A549 (cell line): ENCODE data around the gene FDX2. TPM values are rescaled to one million over a fixed set of nuclear protein-coding genes. Genes with fewer than 3 reads are reported as not detected.

Source experiments
- ATAC-seq, 2 experiments: fragments of 200-7000 bp in 1 of 2; fragments of >200 bp in 1 of 2; cut with Nextera tagmentation in 1 of 2; cut with Tn5 transposase in 1 of 2; 3 replicates each; pipeline versions ENCODE4 v1.8.0 to v1.9.1; 2018 to 2020; ENCODE audit warnings: mild to moderate bottlenecking in 1 of 2, moderate library complexity in 1 of 2
- CTCF ChIA-PET: fragments of 300-600 bp; sonication (Branson Sonifier 250); formaldehyde crosslinking; extraction: SDS; loops from one replicate; lab custom pipeline; 2021; ENCODE audit warnings: antibody characterized with exemption, inconsistent platforms; lab: Yijun Ruan, JAX
- POLR2A ChIA-PET: fragments of 350-600 bp; formaldehyde crosslinking; extraction: SDS; loops from one replicate; lab custom pipeline; 2021; ENCODE audit warnings: antibody characterized with exemption, inconsistent platforms; lab: Yijun Ruan, JAX
- DNase-seq, 2 experiments: peaks; one replicate each; pipeline versions ENCODE4 v3.0.0 to v3.0.0-alpha.2; 2011 to 2016; ENCODE audit warnings: low read depth in 1 of 2, low spot score in 1 of 2
- FAIRE-seq: peaks from 2 replicates; lab custom pipeline; 2011; peaks lifted over from hg19 to GRCh38; lab: Jason Lieb, UNC
- H3K27ac ChIP-seq, 2 experiments: fragments of >200 bp; sonication (Bioruptor Twin); formaldehyde crosslinking; 3 replicates each; pipeline ENCODE4 v1.5.1; 2016 to 2017
- H3K4me1 ChIP-seq: fragments of >200 bp; sonication (Bioruptor Twin); formaldehyde crosslinking; 3 replicates; pipeline ENCODE4 v1.6.1; 2016
- H3K4me2 ChIP-seq: fragments of >200 bp; sonication (Bioruptor Twin); formaldehyde crosslinking; 3 replicates; pipeline ENCODE4 v1.6.1; 2016
- H3K4me3 ChIP-seq: fragments of >200 bp; sonication (Bioruptor Twin); formaldehyde crosslinking; 3 replicates; pipeline ENCODE4 v1.5.1; 2016
- H3K9me3 ChIP-seq: fragments of >200 bp; sonication (Bioruptor Twin); formaldehyde crosslinking; 3 replicates; pipeline ENCODE4 v1.6.1; 2016
- ATOH8 ChIP-seq: fragments of 250-450 bp; sonication (Bioruptor Pico); IDR thresholded peaks from 2 replicates; pipeline ENCODE4 v1.5.0; 2020; ENCODE audit warnings: low read depth, mild to moderate bottlenecking, moderate library complexity
- BHLHE40 ChIP-seq: IDR thresholded peaks from 2 replicates; pipeline ENCODE4 v1.6.1; 2012; ENCODE audit warnings: low read depth, low read length, inconsistent platforms
- CEBPB ChIP-seq, 2 experiments: fragments of >200 bp in 1 of 2; sonication (Bioruptor Twin) in 1 of 2; formaldehyde crosslinking in 1 of 2; IDR thresholded peaks; 2 replicates each; pipeline ENCODE4 v1.6.1; 2012 to 2016
- CHD2 ChIP-seq: fragments of 150-350 bp; IDR thresholded peaks from 2 replicates; pipeline ENCODE4 v1.6.1; 2014; ENCODE audit warnings: low read length; ENCODE audit not compliant: partially characterized antibody
- CHD4 ChIP-seq: fragments of 200-600 bp; sonication (generic); IDR thresholded peaks from 2 replicates; pipeline ENCODE4 v1.6.1; 2016; ENCODE audit warnings: antibody characterized with exemption, mild to moderate bottlenecking, borderline replicate concordance
- CTCF ChIP-seq: fragments of >200 bp; sonication (Bioruptor Twin); formaldehyde crosslinking; IDR thresholded peaks from 3 replicates; pipeline ENCODE4 v1.5.1; 2016
- E2F6 ChIP-seq: IDR thresholded peaks from 2 replicates; pipeline ENCODE4 v1.6.1; 2012; ENCODE audit warnings: low read depth, borderline replicate concordance
- ESRRA ChIP-seq: fragments of 150-350 bp; IDR thresholded peaks from 2 replicates; pipeline ENCODE4 v1.6.1; 2014; ENCODE audit warnings: mild to moderate bottlenecking, low read length, borderline replicate concordance
- FOSL2 ChIP-seq, 2 experiments: fragments of 450-650 bp in 1 of 2; fragments of >200 bp in 1 of 2; sonication (Bioruptor Twin) in 1 of 2; formaldehyde crosslinking; IDR thresholded peaks; 2 replicates each; pipeline versions ENCODE4 v1.5.0 to v1.6.1; 2016 to 2020; ENCODE audit warnings: mild to moderate bottlenecking in 1 of 2, moderate library complexity in 1 of 2
- GATA3 ChIP-seq: IDR thresholded peaks from 2 replicates; pipeline ENCODE4 v1.6.1; 2012; ENCODE audit warnings: borderline replicate concordance
- HEYL ChIP-seq: fragments of 250-450 bp; sonication (Bioruptor Pico); IDR thresholded peaks from 2 replicates; pipeline ENCODE4 v1.8.0; 2021; ENCODE audit warnings: mild to moderate bottlenecking, moderate library complexity
- MAFK ChIP-seq: fragments of 450-650 bp; IDR thresholded peaks from 2 replicates; pipeline ENCODE4 v1.6.1; 2014; ENCODE audit not compliant: partially characterized antibody
- PHF8 ChIP-seq: fragments of 200-600 bp; sonication (generic); IDR thresholded peaks from 2 replicates; pipeline ENCODE4 v1.6.1; 2016; ENCODE audit warnings: low read depth, mild to moderate bottlenecking, antibody characterized with exemption, moderate library complexity, borderline replicate concordance
- RARB ChIP-seq: fragments of 250-450 bp; sonication (Bioruptor Pico); IDR thresholded peaks from 2 replicates; pipeline ENCODE4 v1.8.0; 2021; ENCODE audit warnings: mild to moderate bottlenecking, moderate library complexity
- RCOR1 ChIP-seq: fragments of 150-350 bp; IDR thresholded peaks from 2 replicates; pipeline ENCODE4 v1.6.1; 2014; ENCODE audit warnings: antibody characterized with exemption, low read length, low read depth
- REST ChIP-seq: fragments of 200-600 bp; sonication (generic); IDR thresholded peaks from 2 replicates; pipeline ENCODE4 v1.6.1; 2016; ENCODE audit warnings: antibody characterized with exemption, mild to moderate bottlenecking, moderate library complexity
- SREBF2 ChIP-seq: fragments of 450-650 bp; IDR thresholded peaks from 2 replicates; pipeline ENCODE4 v1.6.1; 2014; ENCODE audit warnings: mild to moderate bottlenecking, moderate library complexity
- ZSCAN20 ChIP-seq: fragments of 250-450 bp; sonication (Bioruptor Pico); IDR thresholded peaks from 2 replicates; pipeline ENCODE4 v1.8.0; 2022; ENCODE audit warnings: mild to moderate bottlenecking, moderate library complexity
- WGBS: methylation state at CpG from one replicate; pipeline ENCODE4 v1.1.6; 2017; ENCODE audit errors: missing lambda C conversion rate; 5-methylcytosine and 5-hydroxymethylcytosine counted together
- polyA plus RNA-seq, 4 experiments: library from polyadenylated mRNA; depleted of rRNA in 3 of 4; stranded (reverse); fragments of >200 nt; fragmentation: RNase III in 1 of 4; extraction: RNeasy Plus Mini Kit Qiagen cat#74134 plus additional on column Dnase treatment in 1 of 4; gene quantifications; 2 replicates in 3 of 4; 3 replicates in 1 of 4; pipeline ENCODE4 v1.2.3, GENCODE V29; 2011 to 2017

Gene FDX2
- polyA plus RNA-seq, 2 of the 4 experiments (the other 2 are of a cell fraction), result 9.9 to 23.5 TPM

- POLR2A ChIA-PET, result no interaction called here
- Histone ChIP-seq H3K27ac (no peak overlapping the region), H3K4me2 (no peak overlapping the region), H3K4me1 (no peaks in the 10 kb centered on the region), H3K4me3 (no peak overlapping the region), H3K9me3 (no peaks in the 10 kb centered on the region)
- WGBS, result 89% methylated on average over 9 of the region's 17 CpGs
- DNase-seq (no peak), ATAC-seq (no peak), FAIRE-seq (no peak)
- TF ChIP-seq MAFK, result no peak
- TF ChIP-seq RCOR1, result no peak
- no peak for TF ChIP-seq RARB (CRISPR knock-in tag)
- TF ChIP-seq E2F6, result no peak
- no peak for TF ChIP-seq ZSCAN20
- no peak for TF ChIP-seq PHF8
- TF ChIP-seq HEYL (CRISPR knock-in tag), result no peak
- TF ChIP-seq FOSL2 (IDR thresholded peaks at IDR 0.05), result no peak
- no peak for TF ChIP-seq FOSL2 (CRISPR knock-in tag; IDR thresholded peaks at IDR 0.05)
- CTCF ChIA-PET, result interaction anchor here (0.7 to 2.0 kb wide), 5 partner anchors 12 to 86 kb away, joined by 3 to 5 read pairs (median 3); no protein-coding TSS in a partner anchor
Observed at GRCh38 chr19:10305139-10305806, 10.5 kb downstream of the FDX2 start.

- ChIA-PET POLR2A (no interaction called here), CTCF (interaction anchor here (0.5 to 1.6 kb wide), 2 partner anchors 29 to 313 kb away, joined by 3 to 9 read pairs; partner anchors contain the start of gene ICAM1)
- no peak overlapping the region for H3K27ac ChIP-seq
- H3K4me1 ChIP-seq, result no peaks in the 10 kb centered on the region
- H3K4me3 ChIP-seq, result no peak overlapping the region
- no peak for TF ChIP-seq CTCF
- no peak for TF ChIP-seq RCOR1
- no peak for TF ChIP-seq ATOH8 (CRISPR knock-in tag)
- no peak for TF ChIP-seq CHD2
- no peak for TF ChIP-seq PHF8
- no peak for TF ChIP-seq REST
- TF ChIP-seq CEBPB (IDR thresholded peaks at IDR 0.05), result no peak
- TF ChIP-seq BHLHE40, result no peak
- no peak for TF ChIP-seq E2F6
- no peak for TF ChIP-seq FOSL2 (IDR thresholded peaks at IDR 0.05)
- TF ChIP-seq FOSL2 (CRISPR knock-in tag; IDR thresholded peaks at IDR 0.05), result no peak
- no peak for TF ChIP-seq ESRRA
- TF ChIP-seq SREBF2, result no peak
- TF ChIP-seq CHD4, result no peak
- no peak for TF ChIP-seq GATA3
- H3K9me3 ChIP-seq, result no peaks in the 10 kb centered on the region
- ATAC-seq (no peak), FAIRE-seq (no peak), DNase-seq (no peak)
- 55% methylated on average over 13 of the region's 14 CpGs for WGBS
- no peak overlapping the region for H3K4me2 ChIP-seq
Observed at GRCh38 chr19:10299545-10300458, 16.0 kb downstream of the FDX2 start.
